ENCODE measurements around the gene UQCRHL. TPM values are rescaled to one million over a fixed set of nuclear protein-coding genes. Genes with fewer than 3 reads are reported as not detected.

Gene UQCRHL
- total RNA-seq, 2 experiments from 2014 or later: 1.9 to 2.0 TPM

GRCh38 chr1:15826810-15827507 is 19.5 kb upstream of the UQCRHL start:
- Mint-ChIP-seq H3K9me3 (no peaks in the 10 kb centered on the region), H3K4me3 (no peak overlapping the region), H3K27ac (no peak overlapping the region), H3K4me1 (peaks cover 9% of the 10 kb centered on the region), H3K27me3 (no peaks in the 10 kb centered on the region), H3K36me3 (peaks cover 4% of the 10 kb centered on the region)
- no peak for DNase-seq

GRCh38 chr1:15825800-15826199 is 18.4 kb upstream of the UQCRHL start:
- Mint-ChIP-seq H3K4me1 (peaks cover 5% of the 10 kb centered on the region), H3K36me3 (no peaks in the 10 kb centered on the region), H3K27me3 (no peaks in the 10 kb centered on the region), H3K9me3 (no peaks in the 10 kb centered on the region), H3K27ac (no peak overlapping the region), H3K4me3 (no peak overlapping the region)
- DNase-seq: no peak

GRCh38 chr1:15820478-15820877 is 13.0 kb upstream of the UQCRHL start:
- Mint-ChIP-seq H3K36me3 (no peaks in the 10 kb centered on the region), H3K9me3 (no peaks in the 10 kb centered on the region), H3K27me3 (no peaks in the 10 kb centered on the region), H3K27ac (no peak overlapping the region), H3K4me3 (no peak overlapping the region), H3K4me1 (peaks cover 3% of the 10 kb centered on the region)
- DNase-seq: no peak

GRCh38 chr1:15816674-15817073 is 9.2 kb upstream of the UQCRHL start:
- H3K27ac Mint-ChIP-seq: no peak overlapping the region
- H3K9me3 Mint-ChIP-seq: no peaks in the 10 kb centered on the region
- peaks cover 5% of the 10 kb centered on the region for H3K4me1 Mint-ChIP-seq
- no peak for DNase-seq
- H3K36me3 Mint-ChIP-seq: no peaks in the 10 kb centered on the region
- H3K27me3 Mint-ChIP-seq: no peaks in the 10 kb centered on the region
- no peak overlapping the region for H3K4me3 Mint-ChIP-seq

GRCh38 chr1:15810073-15810472 is 2.6 kb upstream of the UQCRHL start:
- DNase-seq: no peak
- Mint-ChIP-seq H3K36me3 (no peaks in the 10 kb centered on the region), H3K9me3 (no peaks in the 10 kb centered on the region), H3K27me3 (no peaks in the 10 kb centered on the region), H3K27ac (no peak overlapping the region), H3K4me1 (no peaks in the 10 kb centered on the region), H3K4me3 (no peak overlapping the region)

GRCh38 chr1:15808955-15809354 is 1.5 kb upstream of the UQCRHL start:
- Mint-ChIP-seq H3K36me3 (no peaks in the 10 kb centered on the region), H3K4me1 (no peaks in the 10 kb centered on the region), H3K27ac (no peak overlapping the region), H3K9me3 (no peaks in the 10 kb centered on the region), H3K27me3 (no peaks in the 10 kb centered on the region), H3K4me3 (no peak overlapping the region)
- no peak for DNase-seq

- Mint-ChIP-seq H3K36me3 (no peaks in the 10 kb centered on the region), H3K4me3 (no peak overlapping the region), H3K27ac (no peak overlapping the region), H3K27me3 (peaks cover 6% of the 10 kb centered on the region), H3K9me3 (no peaks in the 10 kb centered on the region), H3K4me1 (no peaks in the 10 kb centered on the region)
- no peak for DNase-seq
These were observed 328 bp downstream of the UQCRHL start for GRCh38 chr1:15807121-15807520.

- Mint-ChIP-seq H3K36me3 (no peaks in the 10 kb centered on the region), H3K4me1 (peaks cover 3% of the 10 kb centered on the region), H3K9me3 (no peaks in the 10 kb centered on the region), H3K4me3 (no peak overlapping the region), H3K27ac (no peak overlapping the region), H3K27me3 (peaks cover 14% of the 10 kb centered on the region)
- DNase-seq: no peak
These were observed 3.4 kb downstream of the UQCRHL start for GRCh38 chr1:15804060-15804459.

- no peaks in the 10 kb centered on the region for H3K9me3 Mint-ChIP-seq
- H3K27me3 Mint-ChIP-seq: peaks cover 14% of the 10 kb centered on the region
- H3K4me3 Mint-ChIP-seq: no peak overlapping the region
- H3K27ac Mint-ChIP-seq: no peak overlapping the region
- H3K4me1 Mint-ChIP-seq: peaks cover 3% of the 10 kb centered on the region
- no peaks in the 10 kb centered on the region for H3K36me3 Mint-ChIP-seq
- peak; percentile 11 for DNase-seq
These were observed 4.1 kb downstream of the UQCRHL start for GRCh38 chr1:15803380-15803779.

GRCh38 chr1:15802234-15802965 is 5.0 kb downstream of the UQCRHL start:
- Mint-ChIP-seq H3K4me3 (no peak overlapping the region), H3K4me1 (peaks cover 3% of the 10 kb centered on the region), H3K27me3 (peaks cover 14% of the 10 kb centered on the region), H3K9me3 (no peaks in the 10 kb centered on the region), H3K36me3 (no peaks in the 10 kb centered on the region), H3K27ac (no peak overlapping the region)
- no peak for DNase-seq

GRCh38 chr1:15799928-15800835 is 7.3 kb downstream of the UQCRHL start:
- H3K9me3 Mint-ChIP-seq: no peaks in the 10 kb centered on the region
- no peak overlapping the region for H3K4me3 Mint-ChIP-seq
- peaks cover 14% of the 10 kb centered on the region for H3K27me3 Mint-ChIP-seq
- no peak overlapping the region for H3K27ac Mint-ChIP-seq
- H3K4me1 Mint-ChIP-seq: peaks cover 5% of the 10 kb centered on the region
- no peak for DNase-seq
- no peaks in the 10 kb centered on the region for H3K36me3 Mint-ChIP-seq

GRCh38 chr1:15799004-15799867 is 8.2 kb downstream of the UQCRHL start:
- H3K36me3 Mint-ChIP-seq: no peaks in the 10 kb centered on the region
- H3K4me3 Mint-ChIP-seq: no peak overlapping the region
- H3K27ac Mint-ChIP-seq: no peak overlapping the region
- peaks cover 5% of the 10 kb centered on the region for H3K4me1 Mint-ChIP-seq
- no peaks in the 10 kb centered on the region for H3K9me3 Mint-ChIP-seq
- peaks cover 14% of the 10 kb centered on the region for H3K27me3 Mint-ChIP-seq
- peak; percentile 21 for DNase-seq

- peaks cover 5% of the 10 kb centered on the region for H3K4me1 Mint-ChIP-seq
- DNase-seq: no peak
- no peaks in the 10 kb centered on the region for H3K9me3 Mint-ChIP-seq
- no peaks in the 10 kb centered on the region for H3K36me3 Mint-ChIP-seq
- peaks cover 11% of the 10 kb centered on the region for H3K27me3 Mint-ChIP-seq
- H3K27ac Mint-ChIP-seq: no peak overlapping the region
- H3K4me3 Mint-ChIP-seq: no peak overlapping the region
These were observed 9.6 kb downstream of the UQCRHL start for GRCh38 chr1:15797614-15798390.

GRCh38 chr1:15796086-15796462 is 11.4 kb downstream of the UQCRHL start:
- no peaks in the 10 kb centered on the region for H3K9me3 Mint-ChIP-seq
- no peaks in the 10 kb centered on the region for H3K36me3 Mint-ChIP-seq
- H3K27me3 Mint-ChIP-seq: peaks cover 6% of the 10 kb centered on the region
- peaks cover 9% of the 10 kb centered on the region for H3K4me1 Mint-ChIP-seq
- H3K27ac Mint-ChIP-seq: no peak overlapping the region
- no peak for DNase-seq
- no peak overlapping the region for H3K4me3 Mint-ChIP-seq
